ENCODE results near the gene KRTAP10-3.
A peak's percentile ranks its signal among the peaks of the same experiment; 100 is the strongest.
"Not testable (repeated sequence)": the region's sequence is repeated elsewhere in the genome, so short reads cannot be mapped to it uniquely, and the experiment has no call there.

KRTAP10-3 gene

GRCh38 chr21:44552136-44552535 is 6.5 kb downstream of the KRTAP10-3 start:
- Histone ChIP-seq H3K4me3 (no peak overlapping the region), H3K27ac (no peak overlapping the region)

DNA sequence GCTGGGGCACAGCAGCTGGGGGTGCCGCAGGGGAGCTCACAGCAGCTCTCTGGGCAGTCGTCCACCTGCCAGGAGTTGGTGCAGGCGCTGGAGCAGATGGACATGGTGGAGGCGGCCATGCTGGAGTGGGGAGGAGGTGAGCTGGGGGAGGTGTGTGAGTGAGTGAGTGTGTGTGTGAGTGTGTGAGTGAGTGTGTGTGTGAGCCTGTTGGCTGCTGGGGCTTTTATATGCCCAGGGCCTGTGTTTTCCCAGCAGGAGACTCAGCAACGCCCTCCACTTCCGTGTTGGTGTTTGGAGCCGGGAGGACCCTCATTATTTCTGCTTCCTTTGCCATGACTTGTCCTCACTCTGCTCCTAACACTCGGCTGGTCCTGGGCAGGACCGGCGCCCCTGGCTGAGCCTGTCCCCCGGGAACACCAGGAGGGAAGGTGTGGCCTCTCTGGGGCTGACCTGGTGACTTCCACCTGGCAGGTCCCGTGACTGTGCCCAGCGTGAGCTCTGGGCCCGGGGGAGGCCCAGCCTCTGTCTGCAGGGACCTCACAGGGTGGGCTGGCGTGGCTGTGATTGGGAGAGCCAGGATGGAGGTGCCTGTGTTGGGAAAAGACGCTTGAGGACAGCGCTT is 7.1 kb downstream of the KRTAP10-3 start, which contains the start of gene KRTAP10-2:
Gene KRTAP10-2 (minus strand): TSS at position 166 of the 622 bp plus-strand sequence. CDS start 47 bp downstream, at position 119.
- Histone ChIP-seq H3K4me3 (no peak within 1 kb of the TSS), H3K27ac (no peak within 1 kb of the TSS)

DNA sequence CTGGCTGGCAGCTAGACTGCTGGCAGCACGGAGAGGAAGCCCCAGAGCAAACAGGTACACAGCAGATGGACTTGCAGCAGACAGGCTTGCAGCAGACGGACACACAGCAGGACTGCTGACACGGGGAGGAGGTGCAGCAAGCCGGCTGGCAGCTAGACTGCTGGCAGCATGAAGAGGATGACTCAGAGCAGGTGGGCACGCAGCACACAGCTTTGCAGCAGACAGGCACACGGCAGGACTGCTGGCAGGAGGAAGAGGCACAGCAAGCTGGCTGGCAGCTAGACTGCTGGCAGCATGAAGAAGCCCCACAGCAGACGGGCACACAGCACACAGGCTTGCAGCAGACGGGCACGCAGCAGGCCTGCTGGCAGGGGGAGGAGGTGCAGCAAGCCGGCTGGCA is 7.8 kb downstream of the KRTAP10-3 start:
- Histone ChIP-seq H3K4me3 (no peak overlapping the region), H3K27ac (no peak overlapping the region)

DNA sequence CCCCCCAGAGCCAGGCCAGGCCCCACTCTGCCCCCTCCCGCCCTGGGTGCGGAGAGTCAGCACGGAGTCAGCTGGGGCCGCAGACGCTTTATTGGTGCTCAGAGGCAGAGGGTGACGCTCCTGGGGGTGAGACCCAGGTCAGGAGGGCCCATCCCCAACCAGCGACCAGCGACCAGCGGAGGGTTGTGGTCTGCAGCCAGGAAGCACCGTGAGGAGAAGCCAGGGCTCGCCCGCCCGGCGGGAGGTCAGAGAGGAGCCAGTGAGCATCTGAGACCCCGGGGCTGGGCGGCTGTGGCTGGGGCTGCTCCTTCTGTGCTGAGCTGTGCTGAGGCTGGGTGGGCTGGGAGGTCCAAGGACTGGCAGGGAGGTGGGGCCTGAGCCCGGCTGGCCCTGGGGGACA is 8.3 kb downstream of the KRTAP10-3 start:
- H3K4me3 ChIP-seq, H3K27ac ChIP-seq: not testable (repeated sequence)

GRCh38 chr21:44549525-44550211 is 8.9 kb downstream of the KRTAP10-3 start:
- Histone ChIP-seq H3K27ac (peak overlapping the region in 2 of 21 experiments; percentile 27 to 63), H3K4me3 (no peak overlapping the region)

GRCh38 chr21:44548922-44549321 is 9.7 kb downstream of the KRTAP10-3 start:
- Histone ChIP-seq H3K27ac (peak overlapping the region in 2 of 21 experiments; percentile 27 to 63), H3K4me3 (peak overlapping the region in 1 of 7 experiments; percentile 4)

- H3K4me3 ChIP-seq: no peak overlapping the region
- H3K27ac ChIP-seq: peak overlapping the region in 2 of 21 experiments; percentile 27 to 63
These were observed 10.2 kb downstream of the KRTAP10-3 start for GRCh38 chr21:44548381-44548780.

- peak overlapping the region in 3 of 21 experiments; percentile 26 to 63 (median 58) for H3K27ac ChIP-seq
- H3K4me3 ChIP-seq: no peak overlapping the region
These were observed 10.8 kb downstream of the KRTAP10-3 start for GRCh38 chr21:44547656-44548331.

- H3K4me3 ChIP-seq: no peak overlapping the region
- H3K27ac ChIP-seq: no peak overlapping the region
These were observed 14.0 kb downstream of the KRTAP10-3 start for GRCh38 chr21:44544566-44544965.

GRCh38 chr21:44542716-44543115 is 15.9 kb downstream of the KRTAP10-3 start:
- no peak overlapping the region for H3K4me3 ChIP-seq
- no peak overlapping the region for H3K27ac ChIP-seq

DNA sequence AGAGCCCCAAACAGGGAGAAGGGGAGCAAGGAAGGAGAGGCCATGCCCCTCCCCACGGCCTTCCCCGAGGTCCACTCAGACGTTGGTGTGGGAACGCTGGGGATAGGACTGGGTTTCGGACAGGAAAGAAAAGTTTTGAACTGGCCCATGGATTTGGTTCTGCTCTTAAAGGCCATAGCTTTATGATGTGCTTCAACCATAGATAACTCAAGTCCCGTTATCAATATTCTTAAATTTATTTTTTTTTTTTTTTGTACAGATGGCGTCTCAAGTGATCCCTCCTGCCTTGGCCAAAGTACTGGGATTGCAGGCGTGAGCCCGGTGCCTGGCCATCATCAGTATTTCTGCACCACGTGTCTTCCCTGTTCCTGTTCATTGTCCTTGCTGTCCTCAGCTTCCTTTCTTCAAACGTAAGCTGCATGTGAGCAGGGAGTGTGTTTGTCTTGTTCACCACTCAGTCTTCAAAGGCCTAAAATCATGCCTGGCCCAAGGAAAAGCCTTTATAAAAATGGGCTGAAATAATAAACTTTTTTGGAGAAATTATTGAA is 17.8 kb downstream of the KRTAP10-3 start:
- Histone ChIP-seq H3K27ac (no peak overlapping the region), H3K4me3 (no peak overlapping the region)

- Histone ChIP-seq H3K27ac (no peak within 1 kb of the TSS), H3K4me3 (no peak within 1 kb of the TSS)
These were observed 18.5 kb downstream of the KRTAP10-3 start, which contains the start of gene KRTAP10-1 for GRCh38 chr21:44539991-44540666. Gene KRTAP10-1, minus strand, starts transcription at chr21:44540195. Its CDS starts 45 bp downstream, at chr21:44540150.

GRCh38 chr21:44539046-44539445 is 19.5 kb downstream of the KRTAP10-3 start:
- no peak overlapping the region for H3K27ac ChIP-seq
- no peak overlapping the region for H3K4me3 ChIP-seq

- Histone ChIP-seq H3K27ac (no peak overlapping the region), H3K4me3 (no peak overlapping the region)
These were observed 20.4 kb downstream of the KRTAP10-3 start for GRCh38 chr21:44537930-44538911.

- Histone ChIP-seq H3K27ac (no peak overlapping the region), H3K4me3 (no peak overlapping the region)
These were observed 22.6 kb downstream of the KRTAP10-3 start for GRCh38 chr21:44535963-44536362.

GRCh38 chr21:44534688-44535087 is 23.9 kb downstream of the KRTAP10-3 start:
- H3K4me3 ChIP-seq: no peak overlapping the region
- no peak overlapping the region for H3K27ac ChIP-seq

DNA sequence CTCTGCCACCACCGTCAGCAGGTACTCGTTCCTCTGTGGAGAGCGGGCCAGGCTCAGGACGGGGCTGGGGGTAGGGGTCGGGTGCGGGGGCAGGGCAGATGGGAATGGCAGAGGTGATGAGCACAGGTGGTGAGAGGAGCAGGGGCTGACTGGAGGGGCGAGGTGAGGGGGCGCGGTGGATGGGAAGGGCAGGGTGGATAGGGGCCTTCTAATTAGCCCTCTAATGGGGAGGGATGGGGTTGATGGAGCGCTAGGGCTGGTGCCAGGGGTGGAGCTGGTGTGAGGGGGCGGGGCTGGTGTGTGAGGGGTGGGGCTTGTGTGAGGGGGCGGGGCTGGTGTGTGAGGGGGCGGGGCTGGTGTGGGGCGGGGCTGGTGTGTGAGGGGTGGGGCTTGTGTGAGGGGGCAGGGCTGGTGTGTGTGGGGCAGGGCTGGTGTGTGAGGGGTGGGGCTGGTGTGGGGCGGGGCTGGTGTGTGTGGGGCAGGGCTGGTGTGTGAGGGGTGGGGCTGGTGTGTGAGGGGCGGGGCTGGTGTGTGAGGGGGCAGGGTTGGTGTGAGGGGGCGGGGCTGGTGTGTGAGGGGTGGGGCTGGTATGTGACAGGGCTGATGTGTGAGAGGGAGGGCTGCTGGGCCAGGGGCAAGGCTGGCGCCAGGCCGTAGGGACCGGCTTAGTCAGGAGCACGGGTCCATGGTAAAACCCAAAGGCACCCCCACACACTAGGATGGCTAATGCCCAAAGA is 24.5 kb downstream of the KRTAP10-3 start:
- no peak overlapping the region for H3K27ac ChIP-seq
- H3K4me3 ChIP-seq: no peak overlapping the region
